Measurements from ENCODE around the gene IRAK1.

DNA sequence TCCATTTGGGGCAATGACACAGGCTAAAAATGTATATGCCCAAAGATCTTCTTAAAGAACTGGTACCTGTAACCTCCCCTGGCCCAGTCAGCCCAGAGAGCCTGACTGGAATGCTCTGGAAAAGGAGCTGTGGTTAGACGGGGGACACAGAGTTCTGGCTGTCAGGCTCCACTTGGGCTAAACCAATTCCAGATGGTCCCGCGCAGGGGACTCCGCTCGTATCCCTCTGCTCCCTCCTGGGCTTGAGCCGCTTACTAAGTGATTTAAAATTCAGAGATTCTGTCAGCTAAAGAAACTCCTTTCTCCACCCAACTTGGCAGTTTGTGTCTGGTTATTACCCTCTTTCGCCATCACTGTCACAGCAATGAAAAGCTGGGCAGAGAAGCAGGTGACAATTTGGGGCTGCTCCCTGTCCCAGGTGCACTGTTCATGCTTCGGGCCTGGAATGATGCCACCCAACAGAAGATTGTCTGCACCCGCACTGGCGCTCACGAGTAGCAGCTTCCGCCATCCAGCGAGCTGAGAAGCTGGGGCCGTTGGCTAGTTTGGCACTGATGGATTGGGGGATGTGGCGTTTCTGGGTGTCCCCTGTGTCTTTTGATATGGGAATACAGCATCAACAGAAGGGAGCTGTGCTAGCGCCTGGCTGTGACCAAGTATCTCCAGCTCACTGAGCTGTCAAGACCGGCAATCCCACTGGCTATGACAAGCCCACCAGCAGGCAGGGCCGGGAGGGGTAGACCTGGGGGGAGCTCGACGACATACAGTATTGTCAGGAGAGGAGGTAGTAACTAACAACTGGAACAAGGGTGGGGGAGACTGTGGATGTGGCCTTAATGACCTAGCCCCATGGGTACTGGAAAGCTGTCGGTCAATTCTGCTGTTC lies 6.7 kb upstream of the IRAK1 start:
- TF ChIP-seq, protein P1, sequence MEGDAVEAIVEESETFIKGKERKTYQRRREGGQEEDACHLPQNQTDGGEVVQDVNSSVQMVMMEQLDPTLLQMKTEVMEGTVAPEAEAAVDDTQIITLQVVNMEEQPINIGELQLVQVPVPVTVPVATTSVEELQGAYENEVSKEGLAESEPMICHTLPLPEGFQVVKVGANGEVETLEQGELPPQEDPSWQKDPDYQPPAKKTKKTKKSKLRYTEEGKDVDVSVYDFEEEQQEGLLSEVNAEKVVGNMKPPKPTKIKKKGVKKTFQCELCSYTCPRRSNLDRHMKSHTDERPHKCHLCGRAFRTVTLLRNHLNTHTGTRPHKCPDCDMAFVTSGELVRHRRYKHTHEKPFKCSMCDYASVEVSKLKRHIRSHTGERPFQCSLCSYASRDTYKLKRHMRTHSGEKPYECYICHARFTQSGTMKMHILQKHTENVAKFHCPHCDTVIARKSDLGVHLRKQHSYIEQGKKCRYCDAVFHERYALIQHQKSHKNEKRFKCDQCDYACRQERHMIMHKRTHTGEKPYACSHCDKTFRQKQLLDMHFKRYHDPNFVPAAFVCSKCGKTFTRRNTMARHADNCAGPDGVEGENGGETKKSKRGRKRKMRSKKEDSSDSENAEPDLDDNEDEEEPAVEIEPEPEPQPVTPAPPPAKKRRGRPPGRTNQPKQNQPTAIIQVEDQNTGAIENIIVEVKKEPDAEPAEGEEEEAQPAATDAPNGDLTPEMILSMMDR (IDR thresholded peaks at IDR 0.05): no peak
- no peak for TF ChIP-seq POLR2A (IDR thresholded peaks at IDR 0.05)
